ENCODE results near the gene VWA8. TPM values are rescaled to one million over a fixed set of nuclear protein-coding genes. Genes with fewer than 3 reads are reported as not detected.

VWA8 gene
- total and polyA plus RNA-seq, 12 donors, result 7.5 to 71.6 (median 54.3) TPM

GRCh38 chr13:41701676-41702075 lies 259.2 kb downstream of the VWA8 start:
- Histone ChIP-seq H3K9me3 (no peaks in the 10 kb centered on the region), H3K27me3 (no peaks in the 10 kb centered on the region), H3K4me1 (peaks cover 5 to 46% (median 30%) of the 10 kb centered on the region in 9 donors), H3K4me3 (no peak overlapping the region), H3K36me3 (peaks cover 0 to 16% (median 0%) of the 10 kb centered on the region in 9 donors), H3K27ac (peak overlapping the region in 5 of 10 donors; percentile 13 to 60 (median 50))
- 94% methylated on average over 3 of the region's 3 CpGs for WGBS, 2 donors
- TF ChIP-seq CTCF (IDR thresholded peaks at IDR 0.05), result no peak
- no peak for DNase-seq
- no peak for ATAC-seq
- intact Hi-C loops (cut with DNase I), result loop anchor here in 1 of 10 donors (10.0 kb wide), 1 partner anchor 263 kb away; the partner anchor contains the start of gene VWA8

GRCh38 chr13:41700790-41701310 lies 260.1 kb downstream of the VWA8 start:
- H3K4me1 ChIP-seq, result peaks cover 5 to 46% (median 28%) of the 10 kb centered on the region in 9 donors

GRCh38 chr13:41699759-41700158 lies 261.1 kb downstream of the VWA8 start:
- 94 to 97% methylated on average over 1 of the region's 1 CpG for WGBS, 2 donors
- no peak for TF ChIP-seq CTCF (IDR thresholded peaks at IDR 0.05)
- H3K27me3 ChIP-seq, result no peaks in the 10 kb centered on the region
- no peaks in the 10 kb centered on the region for H3K9me3 ChIP-seq
- no peak overlapping the region for H3K27ac ChIP-seq
- intact Hi-C loops (cut with DNase I), result loop anchor here in 3 of 10 donors (10.0 kb wide), 2 partner anchors 55 to 265 kb away; partner anchors contain the start of gene VWA8 (in 2 of the 3)
- peaks cover 5 to 50% (median 31%) of the 10 kb centered on the region in 9 donors for H3K4me1 ChIP-seq
- H3K36me3 ChIP-seq, result peaks cover 0 to 16% (median 0%) of the 10 kb centered on the region in 9 donors
- DNase-seq (no peak), ATAC-seq (no peak)
- no peak overlapping the region for H3K4me3 ChIP-seq

More at GRCh38 chr13:41700790-41701310, 260.1 kb downstream of the VWA8 start:
- H3K36me3 ChIP-seq, result peaks cover 0 to 16% (median 0%) of the 10 kb centered on the region in 9 donors
- no peak for TF ChIP-seq CTCF (IDR thresholded peaks at IDR 0.05)
- H3K4me3 ChIP-seq, result no peak overlapping the region
- intact Hi-C loops (cut with DNase I), result loop anchor here in 1 of 10 donors (10.0 kb wide), 1 partner anchor 264 kb away; the partner anchor contains the start of gene VWA8
- ATAC-seq, result peak in 7 of 8 donors; percentile 55 to 87 (median 82)
- H3K27ac ChIP-seq, result peak overlapping the region in 6 of 10 donors; percentile 11 to 60 (median 37)
- no peaks in the 10 kb centered on the region for H3K9me3 ChIP-seq
- DNase-seq, result peak in 1 of 2 donors; percentile 57
- no peaks in the 10 kb centered on the region for H3K27me3 ChIP-seq

GRCh38 chr13:41697578-41697977 lies 263.3 kb downstream of the VWA8 start:
- 92 to 96% methylated on average over 6 of the region's 6 CpGs for WGBS, 2 donors
- Histone ChIP-seq H3K4me1 (peaks cover 5 to 62% (median 40%) of the 10 kb centered on the region in 9 donors), H3K27ac (peak overlapping the region in 1 of 10 donors; percentile 82), H3K36me3 (peaks cover 0 to 18% (median 0%) of the 10 kb centered on the region in 9 donors), H3K27me3 (no peaks in the 10 kb centered on the region), H3K4me3 (no peak overlapping the region), H3K9me3 (no peaks in the 10 kb centered on the region)
- DNase-seq, result no peak
- intact Hi-C loops (cut with DNase I), result loop anchor here in 2 of 10 donors (10.0 kb wide), 2 partner anchors 57 to 267 kb away; partner anchors contain the start of gene VWA8 (in 1 of the 2)
- TF ChIP-seq CTCF (IDR thresholded peaks at IDR 0.05), result no peak
- ATAC-seq, result peak in 1 of 8 donors; percentile 33

Measured in heart right ventricle (tissue), 16 donors.